DMS53 treated with DMSO at 0.1 percent for 48 hours (cell line): ENCODE results near the gene MAN1A1.

ENCODE experiments used
- DNase-seq: peaks from one replicate; lab custom pipeline; 2025; ENCODE audit not compliant: unreplicated experiment; lab: John Stamatoyannopoulos, UW

The MAN1A1 gene

GRCh38 chr6:119274197-119274595 lies 75.4 kb downstream of the MAN1A1 start:
- no peak for DNase-seq

DNA sequence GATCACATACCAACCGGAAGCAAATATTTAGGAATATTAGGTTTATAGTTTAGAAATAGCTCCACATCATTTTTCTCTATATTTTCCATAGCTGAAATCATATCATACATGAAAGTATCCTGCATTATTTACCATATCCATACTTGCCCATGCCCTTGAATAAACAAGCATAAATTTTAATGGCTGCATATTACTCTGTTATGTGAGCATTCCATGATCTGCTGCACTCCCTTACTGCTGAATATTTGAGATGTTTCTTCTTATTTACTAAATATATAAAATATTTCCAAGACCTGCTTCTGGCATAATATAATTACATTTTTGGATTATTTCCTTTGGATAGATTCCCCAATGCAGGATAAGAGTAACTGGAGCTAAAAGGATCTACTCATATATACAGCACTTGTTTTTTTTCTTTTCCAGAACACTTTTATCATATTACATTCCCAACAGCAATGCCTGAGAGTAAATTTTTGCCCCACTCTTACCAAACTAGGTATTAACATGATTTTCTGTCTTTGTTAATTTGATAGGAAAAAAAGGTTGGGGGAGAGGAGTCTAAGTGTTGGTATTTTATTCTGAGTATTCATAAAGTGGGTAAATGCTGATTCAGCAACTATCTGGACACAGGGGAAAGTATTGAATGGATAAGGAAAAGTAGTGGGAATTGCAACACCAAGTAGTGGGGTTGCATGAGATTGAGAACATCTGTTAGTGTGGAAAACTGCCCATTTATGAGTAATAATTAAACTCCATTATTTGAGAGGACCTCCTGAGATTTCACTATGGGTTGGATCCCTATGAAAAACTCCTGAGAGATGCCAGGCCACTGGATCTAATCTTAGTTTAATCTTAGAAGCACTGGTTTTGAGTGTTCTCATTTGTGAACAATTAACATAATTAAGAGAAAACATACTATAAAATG lies 76.0 kb downstream of the MAN1A1 start:
- DNase-seq = no peak

DNA sequence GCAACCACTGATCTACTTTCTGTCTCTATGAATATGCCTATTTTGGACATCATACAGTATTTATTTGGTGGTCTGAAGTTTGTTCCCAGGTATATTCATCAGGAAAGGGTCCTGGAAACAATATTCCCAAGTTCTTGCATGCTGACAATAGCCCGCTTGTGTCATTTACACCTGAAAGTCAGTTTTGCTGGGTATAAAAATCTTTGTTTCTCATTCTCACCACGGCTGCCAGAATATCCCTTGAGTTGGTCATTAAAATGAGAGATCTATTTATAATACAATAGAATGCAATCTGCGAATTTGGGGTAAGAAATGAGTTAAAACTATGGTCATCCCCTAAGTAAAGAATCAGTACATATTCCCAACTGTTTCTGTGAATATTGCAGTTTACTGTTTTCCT lies 79.0 kb downstream of the MAN1A1 start:
- DNase-seq = no peak

GRCh38 chr6:119269266-119270103 lies 80.1 kb downstream of the MAN1A1 start:
- DNase-seq = no peak

DNA sequence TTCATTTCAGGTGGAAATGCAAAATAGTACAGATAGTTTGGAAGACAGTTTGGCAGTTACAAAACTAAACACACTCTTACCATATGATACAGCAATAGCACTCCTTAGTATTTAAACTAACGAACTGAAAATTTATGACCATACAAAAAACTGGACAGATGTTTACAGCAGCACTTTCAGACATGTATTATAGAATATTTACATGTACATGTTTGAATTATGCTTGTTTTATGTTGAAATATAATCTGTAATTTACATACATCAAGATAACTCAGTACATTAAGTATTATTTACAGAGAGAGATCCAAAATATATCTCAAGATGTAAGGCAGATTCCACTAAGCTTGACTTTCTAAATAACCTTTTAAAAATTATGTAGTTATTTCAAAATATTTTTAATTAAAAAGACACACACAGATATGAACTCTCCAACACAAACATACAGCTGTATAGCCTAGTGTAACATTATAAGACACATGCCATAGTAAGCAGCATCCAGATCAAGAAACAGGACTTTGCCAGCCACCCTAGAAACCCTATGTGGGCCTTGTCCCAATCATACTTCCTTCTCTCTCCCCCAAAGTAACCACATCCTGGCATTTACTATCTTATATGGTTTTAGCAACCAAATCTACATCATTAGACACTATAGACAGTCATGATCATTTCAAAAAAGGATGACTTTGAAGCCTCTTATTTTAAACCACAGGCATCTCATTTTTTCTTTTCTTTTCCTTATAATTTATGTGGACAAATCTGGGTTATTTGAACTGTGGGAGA lies 82.2 kb downstream of the MAN1A1 start:
- DNase-seq = no peak

DNA sequence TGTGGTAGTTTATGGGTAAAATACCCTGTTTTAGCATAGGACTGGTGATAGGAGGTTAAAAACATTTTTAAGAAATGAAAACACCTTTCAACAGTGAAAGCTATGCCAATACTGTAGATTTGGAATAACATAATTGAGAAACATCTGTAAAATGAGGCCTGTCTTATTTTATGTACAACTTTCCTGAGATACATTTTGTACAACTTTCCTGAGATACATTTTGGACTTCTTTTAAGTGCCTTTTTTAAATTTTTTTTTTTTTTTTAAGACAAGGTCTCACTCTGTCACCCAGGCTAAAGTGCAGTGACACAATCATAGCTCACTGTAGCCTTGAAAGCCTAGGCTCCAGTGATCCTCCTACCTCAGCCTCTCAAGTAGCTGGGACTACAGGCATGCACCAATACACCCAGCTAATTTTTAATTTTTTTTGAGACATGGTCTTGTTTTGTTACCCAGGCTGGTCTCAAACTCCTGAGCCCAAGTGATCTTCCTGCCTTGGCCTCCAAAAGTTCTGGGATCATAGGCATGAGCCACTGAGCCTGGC lies 84.6 kb downstream of the MAN1A1 start:
- DNase-seq = no peak

DNA sequence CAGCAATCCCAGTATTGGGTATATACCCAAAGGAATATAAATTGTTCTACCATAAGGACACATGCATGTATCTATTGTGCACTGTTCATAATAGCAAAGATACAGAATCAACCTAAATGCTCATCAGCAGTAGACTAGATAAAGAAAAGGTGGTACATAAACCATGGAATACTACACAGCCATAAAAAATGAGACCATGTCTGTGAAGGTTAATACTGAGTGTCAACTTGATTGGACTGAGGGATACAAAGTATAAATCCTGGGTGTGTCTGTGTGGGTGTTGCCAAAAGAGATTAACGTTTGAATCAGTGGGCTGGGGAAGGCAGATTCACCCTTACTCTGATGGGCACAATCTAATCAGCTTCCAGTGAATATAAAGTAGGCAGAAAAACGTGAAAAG lies 86.9 kb downstream of the MAN1A1 start:
- DNase-seq = no peak

DNA sequence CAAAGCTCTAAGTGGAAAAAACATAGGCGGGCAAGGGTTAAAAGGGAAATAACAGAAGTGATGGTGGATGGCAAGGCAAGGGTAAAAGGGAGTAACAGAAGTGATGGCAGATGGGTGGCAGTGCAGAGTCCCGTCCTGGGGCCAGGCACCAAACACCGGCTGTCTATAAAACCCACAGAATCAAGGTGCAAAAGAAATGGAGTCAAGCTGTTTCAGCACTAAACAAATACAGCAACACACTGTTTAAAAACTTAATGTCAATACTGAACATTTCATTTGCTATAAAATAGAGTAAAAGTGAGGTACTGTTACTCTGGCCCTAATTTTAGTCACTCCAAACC lies 87.6 kb downstream of the MAN1A1 start:
- DNase-seq = no peak

DNA sequence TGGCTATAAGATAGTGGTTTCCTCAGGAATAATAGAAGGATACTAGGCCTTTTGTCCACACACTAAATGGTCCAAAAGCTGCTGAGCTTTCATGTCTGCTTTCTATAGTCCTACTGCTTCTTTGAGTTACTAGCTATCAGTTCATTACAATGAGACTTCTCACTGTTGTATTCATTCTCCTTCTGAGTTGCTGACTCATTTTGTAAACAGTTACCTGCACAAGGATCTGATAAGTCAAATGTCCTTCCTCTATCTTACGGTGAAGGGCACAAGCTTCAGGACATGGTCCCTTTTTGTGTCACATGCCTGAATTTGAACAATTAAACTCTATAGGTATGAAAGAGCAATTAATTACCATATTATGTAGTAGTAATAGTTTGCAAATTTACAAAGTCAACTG lies 90.5 kb downstream of the MAN1A1 start:
- DNase-seq = peak; percentile 34

GRCh38 chr6:119257726-119258125 lies 91.8 kb downstream of the MAN1A1 start:
- DNase-seq = no peak

DNA sequence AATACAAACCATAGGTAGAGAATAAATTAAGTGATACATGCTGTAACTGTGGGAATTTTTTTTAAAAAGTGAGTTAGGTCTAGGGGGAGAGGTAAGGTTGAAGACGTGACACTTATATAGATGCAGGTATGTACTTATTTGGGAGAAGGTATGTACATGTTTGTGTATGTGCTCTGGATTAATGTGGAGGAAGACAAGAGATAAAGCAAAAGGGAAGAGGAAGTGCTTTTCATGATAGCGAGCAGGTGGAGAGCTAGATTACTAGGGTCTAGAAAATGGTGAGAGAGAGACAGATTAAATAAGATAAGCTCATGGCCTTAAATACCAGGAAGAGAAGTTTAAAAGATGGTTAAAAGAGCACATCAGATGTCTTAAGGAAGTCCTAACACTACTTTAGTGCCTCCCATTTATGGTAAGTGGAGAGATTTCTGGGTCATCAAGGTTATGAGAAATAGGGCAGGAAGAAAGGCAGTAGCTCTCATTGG lies 92.5 kb downstream of the MAN1A1 start:
- DNase-seq = no peak

DNA sequence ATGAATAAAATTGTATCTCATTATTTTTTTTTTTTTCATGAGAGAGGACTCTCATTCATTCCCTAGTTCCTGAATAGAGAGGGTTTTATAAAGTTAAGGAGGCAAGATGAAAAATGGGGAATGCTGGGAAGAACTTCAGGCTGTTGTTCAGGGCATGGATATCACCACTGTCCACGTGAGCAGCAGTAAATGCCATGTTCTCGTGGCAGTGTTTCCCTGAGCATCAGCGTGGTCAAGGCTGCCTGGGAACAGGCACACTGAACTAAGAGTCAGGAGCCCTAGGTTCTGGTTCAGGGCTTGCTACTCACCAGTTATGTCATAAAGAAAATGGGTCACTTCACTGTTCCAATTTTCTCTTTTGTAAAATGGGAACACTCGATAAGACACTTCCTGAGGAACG lies 93.2 kb downstream of the MAN1A1 start:
- no peak for DNase-seq

GRCh38 chr6:119255492-119255891 lies 94.1 kb downstream of the MAN1A1 start:
- no peak for DNase-seq

DNA sequence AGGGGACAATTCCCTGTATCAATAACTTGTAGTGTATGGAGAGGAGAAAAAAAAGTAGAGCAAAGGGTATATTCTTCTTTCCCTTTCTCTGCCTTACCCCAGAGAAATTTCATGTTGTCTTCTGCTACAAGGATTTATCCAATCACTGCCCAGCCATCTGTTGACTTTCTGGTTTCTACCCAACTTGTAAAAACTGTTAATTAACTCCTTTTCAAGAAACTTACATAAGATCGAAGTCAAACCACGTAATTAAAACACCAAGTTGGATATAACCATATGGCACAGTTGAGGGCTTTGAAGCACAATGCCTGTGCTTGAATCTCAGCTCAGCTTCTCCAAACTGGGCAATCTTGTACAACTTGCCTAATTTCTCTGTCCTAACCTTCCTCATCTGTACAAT lies 99.5 kb downstream of the MAN1A1 start:
- no peak for DNase-seq

DNA sequence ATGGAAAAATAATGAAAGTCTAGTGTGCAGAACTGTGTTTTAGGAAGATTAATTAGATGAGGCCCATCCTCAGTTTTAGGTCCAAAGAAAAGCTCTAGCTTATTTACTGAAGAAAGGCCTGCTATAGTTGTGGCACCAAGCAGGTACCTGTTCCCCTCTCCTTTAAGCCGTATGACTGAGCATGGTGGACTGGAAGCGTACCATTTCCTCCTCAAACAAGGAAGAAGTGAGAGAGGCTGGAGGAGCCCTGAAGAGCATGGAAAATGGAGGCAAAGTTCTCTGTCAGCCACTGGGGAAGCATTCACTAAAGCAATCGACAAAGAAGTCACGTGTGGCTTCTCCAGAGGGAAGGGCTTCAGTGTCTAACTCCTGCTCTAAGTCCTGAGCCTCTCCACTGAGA lies 100.2 kb downstream of the MAN1A1 start:
- DNase-seq = no peak

- no peak for DNase-seq
Measured at GRCh38 chr6:119247504-119247903, 102.1 kb downstream of the MAN1A1 start.

GRCh38 chr6:119243657-119244056 lies 105.9 kb downstream of the MAN1A1 start:
- DNase-seq = no peak

DNA sequence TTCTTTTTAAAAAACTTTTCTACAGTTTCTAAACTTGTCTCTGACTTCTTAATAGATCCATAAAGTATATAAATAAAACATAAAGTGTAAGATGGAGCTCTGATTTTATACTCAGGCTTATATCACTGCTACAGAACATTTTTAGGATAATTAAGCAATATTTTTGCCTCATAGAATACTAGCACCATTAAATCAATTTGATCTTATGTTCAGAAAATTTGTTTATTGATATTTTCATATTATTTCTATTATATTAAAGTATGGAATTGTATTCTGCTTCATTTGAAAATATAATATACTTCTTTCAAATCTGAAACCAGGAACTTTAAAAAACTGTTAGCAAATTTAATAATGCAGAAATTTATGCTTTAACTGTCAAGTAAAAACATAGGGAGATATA lies 106.5 kb downstream of the MAN1A1 start:
- no peak for DNase-seq

DNA sequence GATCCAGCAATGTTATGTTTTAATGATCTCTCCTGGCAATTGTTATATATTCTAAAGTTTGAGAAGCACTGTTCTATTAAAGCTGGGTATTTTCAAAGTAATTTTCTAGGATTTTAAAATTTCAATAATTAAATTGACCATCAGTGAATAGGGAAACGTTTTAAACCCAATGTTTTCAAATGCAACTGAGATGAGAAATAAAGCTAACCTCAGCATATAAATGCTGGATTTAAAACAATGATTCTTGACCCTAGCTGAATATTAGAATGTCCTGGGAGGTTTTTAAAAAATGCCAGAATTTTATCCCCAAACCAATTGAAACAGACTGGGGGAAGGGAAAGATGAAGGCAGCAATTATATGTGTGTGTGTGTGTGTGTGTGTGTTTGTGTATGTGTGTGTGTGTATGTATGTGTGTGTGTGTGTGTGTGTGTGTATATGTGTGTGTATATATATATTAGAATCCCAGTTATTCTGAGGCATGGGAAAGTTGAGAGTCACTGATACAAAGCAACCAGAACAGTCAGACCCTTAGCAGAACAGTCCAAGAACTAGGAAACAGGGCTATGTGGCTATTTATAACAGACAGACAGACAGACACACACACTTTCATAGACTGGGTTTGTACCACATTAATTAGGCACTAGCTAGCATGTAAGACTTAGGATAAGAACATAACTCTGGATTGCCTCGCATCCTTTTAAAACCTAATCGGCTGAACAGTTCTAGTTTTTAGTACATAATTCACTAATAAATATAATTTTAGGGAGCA lies 107.8 kb downstream of the MAN1A1 start:
- no peak for DNase-seq

GRCh38 chr6:119241111-119241465 lies 108.5 kb downstream of the MAN1A1 start:
- DNase-seq = no peak
